GM19395 (cell line): ENCODE results near the gene CALCB.
"Not testable (repeated sequence)": the region's sequence is repeated elsewhere in the genome, so short reads cannot be mapped to it uniquely, and the experiment has no call there.

Experiments used
- ATAC-seq: cut with Tn5 transposase; IDR thresholded peaks from one replicate; pipeline ENCODE4 v1.9.1; 2021; ENCODE audit warnings: mild to moderate bottlenecking, moderate library complexity; ENCODE audit not compliant: unreplicated experiment

CALCB gene

GRCh38 chr11:15073361-15074205 is at the start of gene CALCB:
Gene CALCB (plus strand): TSS chr11:15073593. CDS start chr11:15074719, 1,126 bp downstream.
- ATAC-seq = no peak

- no peak for ATAC-seq
Measured at GRCh38 chr11:15027011-15027410, 46.4 kb upstream of the CALCB start.

GRCh38 chr11:15027956-15028355 is 45.4 kb upstream of the CALCB start:
- no peak for ATAC-seq

- ATAC-seq = no peak
Measured at GRCh38 chr11:15028379-15028778, 45.0 kb upstream of the CALCB start.

GRCh38 chr11:15031945-15032344 is 41.4 kb upstream of the CALCB start:
- not testable (repeated sequence) for ATAC-seq

- ATAC-seq = no peak
Measured at GRCh38 chr11:15034687-15035267, 38.6 kb upstream of the CALCB start.

GRCh38 chr11:15035283-15035682 is 38.1 kb upstream of the CALCB start:
- ATAC-seq = no peak

- ATAC-seq = no peak
Measured at GRCh38 chr11:15038963-15039362, 34.4 kb upstream of the CALCB start.

GRCh38 chr11:15045209-15045608 is 28.2 kb upstream of the CALCB start:
- no peak for ATAC-seq

GRCh38 chr11:15045891-15046290 is 27.5 kb upstream of the CALCB start:
- no peak for ATAC-seq

- not testable (repeated sequence) for ATAC-seq
Measured at GRCh38 chr11:15046673-15047072, 26.7 kb upstream of the CALCB start.

GRCh38 chr11:15048616-15049015 is 24.8 kb upstream of the CALCB start:
- ATAC-seq = no peak

- ATAC-seq = no peak
Measured at GRCh38 chr11:15053191-15053685, 20.2 kb upstream of the CALCB start.

GRCh38 chr11:15055620-15056356 is 17.6 kb upstream of the CALCB start:
- ATAC-seq = no peak

GRCh38 chr11:15057329-15057728 is 16.1 kb upstream of the CALCB start:
- ATAC-seq = no peak

- no peak for ATAC-seq
Measured at GRCh38 chr11:15059132-15059915, 14.1 kb upstream of the CALCB start.

GRCh38 chr11:15062599-15062998 is 10.8 kb upstream of the CALCB start:
- no peak for ATAC-seq

GRCh38 chr11:15069751-15070150 is 3.6 kb upstream of the CALCB start:
- ATAC-seq = not testable (repeated sequence)

- ATAC-seq = no peak
Measured at GRCh38 chr11:15071556-15072255, 1.7 kb upstream of the CALCB start.

- ATAC-seq = no peak
Measured at GRCh38 chr11:15072551-15073143, 746 bp upstream of the CALCB start.
